CD4-positive, alpha-beta T cell (primary cell): ENCODE measurements around the gene COL10A1. TPM values are rescaled to one million over a fixed set of nuclear protein-coding genes. Genes with fewer than 3 reads are reported as not detected.

Experiments used
- ATAC-seq: fragments of 200-7000 bp; cut with Tn5 transposase; one replicate; pipeline ENCODE4 v1.10.0; 2022; ENCODE audit warnings: mild to moderate bottlenecking; ENCODE audit not compliant: poor library complexity
- CTCF ChIA-PET: fragments of 350-600 bp; sonication (Branson Sonifier 250); formaldehyde crosslinking; loops from one replicate; lab custom pipeline; 2021; ENCODE audit warnings: antibody characterized with exemption, inconsistent platforms; lab: Charles Lee
- POLR2A ChIA-PET: fragments of 350-600 bp; sonication (Branson Sonifier 250); formaldehyde crosslinking; loops from one replicate; lab custom pipeline; 2021; ENCODE audit warnings: antibody characterized with exemption, inconsistent platforms; lab: Charles Lee
- DNase-seq, 14 experiments: peaks; one replicate each; pipeline ENCODE4 v3.0.0-alpha.2; 2013 to 2020; ENCODE audit warnings: mixed read lengths in 2 of 14
- H3K27ac ChIP-seq, 2 donors: one replicate each; pipeline versions ENCODE4 v1.5.1 to v1.7.0; 2013; ENCODE audit warnings: low read length in 2 of 2, low read depth in 1 of 2, mild to moderate bottlenecking in 1 of 2
- H3K27me3 ChIP-seq, 2 experiments: 1 replicate in 1 of 2; 2 replicates in 1 of 2; pipeline versions ENCODE4 v1.6.1 to v1.7.0; 2013; ENCODE audit warnings: low read length in 2 of 2, control low read depth in 1 of 2, mild to moderate bottlenecking in 1 of 2, moderate library complexity in 1 of 2; ENCODE audit not compliant: insufficient read depth in 2 of 2, control insufficient read depth in 1 of 2
- H3K36me3 ChIP-seq: one replicate; pipeline ENCODE4 v1.6.1; 2013; ENCODE audit warnings: low read length, control low read depth; ENCODE audit not compliant: insufficient read depth
- H3K4me1 ChIP-seq: one replicate; pipeline ENCODE4 v1.6.1; 2013; ENCODE audit warnings: low read length, control low read depth; ENCODE audit not compliant: insufficient read depth
- H3K4me3 ChIP-seq: one replicate; pipeline ENCODE4 v1.5.1; 2013; ENCODE audit warnings: mild to moderate bottlenecking, low read length, moderate library complexity
- H3K9me3 ChIP-seq, 2 experiments: 1 replicate in 1 of 2; 2 replicates in 1 of 2; pipeline versions ENCODE4 v1.6.1 to v1.7.0; 2013; ENCODE audit warnings: low read length in 2 of 2, mild to moderate bottlenecking in 2 of 2, control low read depth in 1 of 2, moderate library complexity in 1 of 2; ENCODE audit not compliant: control insufficient read depth in 1 of 2, insufficient read depth in 1 of 2
- H3K27ac Mint-ChIP-seq: one replicate; pipeline ENCODE4 v1.8.0; 2020; ENCODE audit warnings: mixed read lengths
- H3K27me3 Mint-ChIP-seq: one replicate; pipeline ENCODE4 v1.8.0; 2021; ENCODE audit warnings: mixed read lengths
- H3K36me3 Mint-ChIP-seq: one replicate; pipeline ENCODE4 v1.8.0; 2021; ENCODE audit warnings: low read depth, mixed read lengths
- H3K4me1 Mint-ChIP-seq: one replicate; pipeline ENCODE4 v1.8.0; 2021; ENCODE audit warnings: low read depth, mixed read lengths
- H3K4me3 Mint-ChIP-seq: one replicate; pipeline ENCODE4 v1.8.0; 2020; ENCODE audit warnings: mild to moderate bottlenecking, mixed read lengths
- H3K9me3 Mint-ChIP-seq: one replicate; pipeline ENCODE4 v1.8.0; 2020; ENCODE audit warnings: mixed read lengths
- CTCF ChIP-seq: fragments of 200-600 bp; IDR thresholded peaks from one replicate; pipeline ENCODE4 v1.8.0; 2022; ENCODE audit warnings: antibody characterized with exemption, mild to moderate bottlenecking
- intact Hi-C, 2 experiments: fragments of 100-400 bp; cut with DNase I in 1 of 2; cut with micrococcal nuclease in 1 of 2; formaldehyde crosslinking; loops; one replicate each; pipeline versions ENCODE4 v1.15.1 to v1.9.0; 2023 to 2025; cut with DNase I, micrococcal nuclease
- polyA plus RNA-seq, 2 donors: library from polyadenylated mRNA; unstranded; fragments of 120-200 nt; gene quantifications; one replicate each; pipeline ENCODE4 v1.2.1, GENCODE V29; 2013
- total RNA-seq, 174 experiments: library from RNA in 2 of 174; stranded (reverse) in 2 of 174; gene quantifications; one replicate each; pipeline ENCODE4 v1.2.3 and lab custom pipeline; 2021 to 2026

Gene COL10A1
- total RNA-seq (not detected), total RNA-seq (lab: John Stamatoyannopoulos, UW) (0 to 0.11 (median 0) reads per million in 172 experiments)
- 0.40 TPM for polyA plus RNA-seq (2013, experiment 1 of 2)
- 0.52 TPM for polyA plus RNA-seq (2013, experiment 2 of 2)

- ATAC-seq = no peak
- intact Hi-C loops = no loop called here
- Mint-ChIP-seq H3K9me3 (no peaks in the 10 kb centered on the region), H3K36me3 (peaks cover 28% of the 10 kb centered on the region), H3K4me3 (no peak within 1 kb of the TSS), H3K27me3 (no peaks in the 10 kb centered on the region), H3K4me1 (peaks cover 6% of the 10 kb centered on the region), H3K27ac (no peak within 1 kb of the TSS)
- POLR2A ChIA-PET = no interaction called here
- no peaks in the 10 kb centered on the region for H3K4me1 ChIP-seq
- no peaks in the 10 kb centered on the region for H3K27me3 ChIP-seq
- CTCF ChIA-PET = no interaction called here
- H3K36me3 ChIP-seq = no peaks in the 10 kb centered on the region
- no peak within 1 kb of the TSS for H3K27ac ChIP-seq
- no peak for DNase-seq
- no peak for TF ChIP-seq CTCF
- H3K9me3 ChIP-seq = no peaks in the 10 kb centered on the region
- H3K4me3 ChIP-seq = no peak within 1 kb of the TSS
Measured at GRCh38 chr6:116126032-116126431, at the start of gene COL10A1. Gene COL10A1 (minus strand): TSS chr6:116126132. CDS start chr6:116125492, 640 bp downstream.

- Mint-ChIP-seq H3K36me3 (peaks cover 52% of the 10 kb centered on the region), H3K27me3 (no peaks in the 10 kb centered on the region), H3K9me3 (peaks cover 11% of the 10 kb centered on the region), H3K4me3 (no peak overlapping the region), H3K4me1 (no peaks in the 10 kb centered on the region), H3K27ac (no peak overlapping the region)
- ChIA-PET POLR2A (no interaction called here), CTCF (no interaction called here)
- no peak for TF ChIP-seq CTCF
- no peaks in the 10 kb centered on the region for H3K27me3 ChIP-seq
- no peak for DNase-seq
- no peaks in the 10 kb centered on the region for H3K4me1 ChIP-seq
- no peaks in the 10 kb centered on the region for H3K9me3 ChIP-seq
- no peak for ATAC-seq
- H3K27ac ChIP-seq = no peak overlapping the region
- peaks cover 10% of the 10 kb centered on the region for H3K36me3 ChIP-seq
- intact Hi-C loops = no loop called here
- no peak overlapping the region for H3K4me3 ChIP-seq
Measured at GRCh38 chr6:116175344-116175743, 49.4 kb upstream of the COL10A1 start.

GRCh38 chr6:116173928-116174327 lies 48.0 kb upstream of the COL10A1 start:
- no peak overlapping the region for H3K27ac ChIP-seq
- intact Hi-C loops = no loop called here
- no peak for ATAC-seq
- H3K36me3 ChIP-seq = peaks cover 10% of the 10 kb centered on the region
- H3K9me3 Mint-ChIP-seq = peaks cover 11% of the 10 kb centered on the region
- H3K9me3 ChIP-seq = no peaks in the 10 kb centered on the region
- peaks cover 64% of the 10 kb centered on the region for H3K36me3 Mint-ChIP-seq
- no peaks in the 10 kb centered on the region for H3K4me1 ChIP-seq
- no peaks in the 10 kb centered on the region for H3K27me3 ChIP-seq
- no peak overlapping the region for H3K4me3 ChIP-seq
- H3K4me1 Mint-ChIP-seq = no peaks in the 10 kb centered on the region
- no peak for DNase-seq
- TF ChIP-seq CTCF = no peak
- POLR2A ChIA-PET = no interaction called here
- H3K4me3 Mint-ChIP-seq = no peak overlapping the region
- no peaks in the 10 kb centered on the region for H3K27me3 Mint-ChIP-seq
- H3K27ac Mint-ChIP-seq = no peak overlapping the region
- CTCF ChIA-PET = no interaction called here
